MCF 10A (cell line): ENCODE measurements around the gene GAL. TPM values are rescaled to one million over a fixed set of nuclear protein-coding genes. Genes with fewer than 3 reads are reported as not detected.

ENCODE experiments used
- BruUV-seq: library from RNA; stranded (reverse); fragments of 400-500 nt; replicated peaks from 2 replicates; lab custom pipeline; 2021; lab: Mats Ljungman, UMichigan
- CTCF ChIA-PET: fragments of 300-600 bp; sonication (Branson Sonifier 250); formaldehyde crosslinking; extraction: SDS; loops from one replicate; lab custom pipeline; 2021; ENCODE audit warnings: antibody characterized with exemption, inconsistent platforms; lab: Yijun Ruan, JAX
- POLR2A ChIA-PET: fragments of 300-600, 350-650 bp; sonication (Branson Sonifier 250); formaldehyde crosslinking; extraction: SDS; loops from one replicate; lab custom pipeline; 2020; ENCODE audit warnings: antibody characterized with exemption, inconsistent platforms; lab: Yijun Ruan, JAX
- DNase-seq: peaks from one replicate; pipeline ENCODE4 v3.0.0-alpha.2; 2018; ENCODE audit not compliant: unreplicated experiment
- H3K27ac Mint-ChIP-seq: one replicate; pipeline ENCODE4 v1.8.0; 2022; ENCODE audit warnings: mild to moderate bottlenecking, low read depth, mixed read lengths; ENCODE audit not compliant: unreplicated experiment
- H3K27me3 Mint-ChIP-seq: one replicate; pipeline ENCODE4 v1.8.0; 2022; ENCODE audit warnings: mixed read lengths; ENCODE audit not compliant: insufficient read depth, unreplicated experiment
- H3K36me3 Mint-ChIP-seq: one replicate; pipeline ENCODE4 v1.8.0; 2022; ENCODE audit warnings: mild to moderate bottlenecking, moderate library complexity, mixed read lengths; ENCODE audit not compliant: insufficient read depth, unreplicated experiment
- H3K4me1 Mint-ChIP-seq: one replicate; pipeline ENCODE4 v1.8.0; 2022; ENCODE audit warnings: mixed read lengths; ENCODE audit not compliant: insufficient read depth, unreplicated experiment
- H3K4me3 Mint-ChIP-seq: one replicate; pipeline ENCODE4 v1.8.0; 2022; ENCODE audit warnings: mild to moderate bottlenecking, moderate library complexity, mixed read lengths; ENCODE audit not compliant: unreplicated experiment
- H3K9me3 Mint-ChIP-seq: one replicate; pipeline ENCODE4 v1.8.0; 2022; ENCODE audit warnings: mixed read lengths; ENCODE audit not compliant: unreplicated experiment
- CTCF ChIP-seq: fragments of 200-600 bp; IDR thresholded peaks from one replicate; pipeline ENCODE4 v1.8.0; 2022; ENCODE audit warnings: antibody characterized with exemption, mild to moderate bottlenecking; ENCODE audit not compliant: unreplicated experiment
- intact Hi-C: fragments of 100-400 bp; cut with micrococcal nuclease; formaldehyde crosslinking; loops from 2 replicates; pipeline ENCODE4 v1.14.1; 2022
- total RNA-seq: library from RNA; stranded (reverse); gene quantifications from 2 replicates; pipeline ENCODE4 v1.2.3, GENCODE V29; 2022

GAL gene
- total RNA-seq, 1 experiment from 2014 or later: not detected

- Mint-ChIP-seq H3K27ac (no peak overlapping the region), H3K27me3 (peaks cover 41% of the 10 kb centered on the region), H3K4me1 (no peaks in the 10 kb centered on the region), H3K9me3 (no peaks in the 10 kb centered on the region), H3K4me3 (no peak overlapping the region), H3K36me3 (no peaks in the 10 kb centered on the region)
- no peak for TF ChIP-seq CTCF
- intact Hi-C loops: no loop called here
- CTCF ChIA-PET: no interaction called here
- no TSS peak for BruUV-seq
- POLR2A ChIA-PET: no interaction called here
- DNase-seq: no peak
Measured at GRCh38 chr11:68683121-68683520, 1.2 kb upstream of the GAL start.

GRCh38 chr11:68683536-68684384, 584 bp upstream of the GAL start:
- Mint-ChIP-seq H3K9me3 (no peaks in the 10 kb centered on the region), H3K27me3 (peaks cover 47% of the 10 kb centered on the region), H3K4me3 (no peak overlapping the region), H3K27ac (no peak overlapping the region), H3K4me1 (no peaks in the 10 kb centered on the region), H3K36me3 (no peaks in the 10 kb centered on the region)
- DNase-seq: no peak
- intact Hi-C loops: no loop called here
- ChIA-PET CTCF (interaction anchor here (0.7 kb wide), 1 partner anchor 116 kb away, joined by 3 read pairs; no protein-coding TSS in a partner anchor), POLR2A (no interaction called here)
- no TSS peak for BruUV-seq
- no peak for TF ChIP-seq CTCF

- H3K36me3 Mint-ChIP-seq: no peaks in the 10 kb centered on the region
- intact Hi-C loops: no loop called here
- BruUV-seq: no TSS peak
- no peak overlapping the region for H3K4me3 Mint-ChIP-seq
- no peak for DNase-seq
- H3K9me3 Mint-ChIP-seq: no peaks in the 10 kb centered on the region
- peaks cover 66% of the 10 kb centered on the region for H3K27me3 Mint-ChIP-seq
- no peaks in the 10 kb centered on the region for H3K4me1 Mint-ChIP-seq
- CTCF ChIA-PET: no interaction called here
- H3K27ac Mint-ChIP-seq: no peak overlapping the region
- no peak for TF ChIP-seq CTCF
- POLR2A ChIA-PET: no interaction called here
Measured at GRCh38 chr11:68685656-68686380, 1.5 kb downstream of the GAL start.

- no peaks in the 10 kb centered on the region for H3K36me3 Mint-ChIP-seq
- no peak for TF ChIP-seq CTCF
- intact Hi-C loops: no loop called here
- CTCF ChIA-PET: no interaction called here
- BruUV-seq: no TSS peak
- POLR2A ChIA-PET: no interaction called here
- H3K4me1 Mint-ChIP-seq: no peaks in the 10 kb centered on the region
- DNase-seq: no peak
- H3K4me3 Mint-ChIP-seq: no peak overlapping the region
- H3K9me3 Mint-ChIP-seq: no peaks in the 10 kb centered on the region
- peaks cover 72% of the 10 kb centered on the region for H3K27me3 Mint-ChIP-seq
- no peak overlapping the region for H3K27ac Mint-ChIP-seq
Measured at GRCh38 chr11:68686486-68686885, 2.1 kb downstream of the GAL start.
